Fibroblast of lung (primary cell): ENCODE measurements around the gene APBB3. TPM values are rescaled to one million over a fixed set of nuclear protein-coding genes. Genes with fewer than 3 reads are reported as not detected.

ENCODE experiments used
- DNase-seq, 2 donors: peaks; one replicate each; pipeline versions ENCODE4 v3.0.0 to v3.0.0-alpha.2; 2010; ENCODE audit warnings: low read depth in 2 of 2
- H2AFZ ChIP-seq: 2 replicates; pipeline ENCODE4 v1.5.1; 2012; ENCODE audit warnings: low read length, control low read depth, inconsistent platforms
- H3K27ac ChIP-seq: 2 replicates; pipeline ENCODE4 v1.5.1; 2011; ENCODE audit warnings: low read length, control low read depth; ENCODE audit not compliant: insufficient read depth
- H3K27me3 ChIP-seq: 2 replicates; pipeline ENCODE4 v1.5.1; 2011; ENCODE audit warnings: mild to moderate bottlenecking, low read length; ENCODE audit not compliant: control insufficient read depth, insufficient read depth
- H3K36me3 ChIP-seq: 2 replicates; pipeline ENCODE4 v1.5.1; 2011; ENCODE audit warnings: low read length; ENCODE audit not compliant: control insufficient read depth, insufficient read depth
- H3K4me1 ChIP-seq: 2 replicates; pipeline ENCODE4 v1.5.1; 2011; ENCODE audit warnings: low read length; ENCODE audit not compliant: control insufficient read depth, insufficient read depth; ENCODE audit errors: extremely low read depth
- H3K4me2 ChIP-seq: 2 replicates; pipeline ENCODE4 v1.5.1; 2011; ENCODE audit warnings: low read length, control low read depth; ENCODE audit not compliant: insufficient read depth; ENCODE audit errors: extremely low read depth
- H3K4me3 ChIP-seq, 4 experiments: fragments of 200-600 bp in 1 of 4; sonication (generic) in 1 of 4; replicated peaks in 1 of 4; 2 replicates each; pipeline ENCODE4 v1.5.1; 2011 to 2016; ENCODE audit warnings: low read length in 4 of 4, low read depth in 3 of 4, mild to moderate bottlenecking in 3 of 4, control low read depth in 2 of 4, inconsistent platforms in 1 of 4, mixed read lengths in 1 of 4; ENCODE audit not compliant: insufficient read depth in 1 of 4; ENCODE audit errors: control extremely low read depth in 1 of 4
- H3K79me2 ChIP-seq: 2 replicates; pipeline ENCODE4 v1.5.1; 2012; ENCODE audit warnings: mild to moderate bottlenecking, low read length, inconsistent platforms; ENCODE audit not compliant: control insufficient read depth, insufficient read depth
- H3K9ac ChIP-seq: 2 replicates; pipeline ENCODE4 v1.5.1; 2011; ENCODE audit warnings: mild to moderate bottlenecking, low read length, control low read depth; ENCODE audit not compliant: insufficient read depth
- H3K9me3 ChIP-seq: 2 replicates; pipeline ENCODE4 v1.5.1; 2012; ENCODE audit warnings: low read depth, low read length; ENCODE audit not compliant: control insufficient read depth, insufficient read depth
- H4K20me1 ChIP-seq: 2 replicates; pipeline ENCODE4 v1.5.1; 2011; ENCODE audit warnings: low read length; ENCODE audit not compliant: control insufficient read depth, insufficient read depth; ENCODE audit errors: extremely low read depth
- EZH2 ChIP-seq: IDR thresholded peaks from 2 replicates; pipeline ENCODE4 v1.5.1; 2012; ENCODE audit warnings: low read length, control low read depth, mild to moderate bottlenecking; ENCODE audit errors: missing control alignments
- polyA plus RNA-seq, 2 donors: library from polyadenylated mRNA; depleted of rRNA in 1 of 2; stranded (reverse) in 1 of 2; unstranded in 1 of 2; fragments of >200 nt; gene quantifications; 2 replicates each; pipeline ENCODE4 v1.2.1, GENCODE V29; 2011 to 2012; ENCODE audit warnings: missing spikeins in 1 of 2
- total RNA-seq: library from RNA; depleted of rRNA; stranded (reverse); fragments of >200 nt; gene quantifications from 2 replicates; pipeline ENCODE4 v1.2.1, GENCODE V29; 2014
- TF ChIP-seq, protein P1 (sequence below), 2 donors: IDR thresholded peaks in 1 of 2; conservative IDR thresholded peaks in 1 of 2; 1 replicate in 1 of 2; 2 replicates in 1 of 2; pipeline ENCODE4 v1.5.1; 2011 to 2012; ENCODE audit warnings: low read length in 2 of 2, control low read depth in 1 of 2, inconsistent platforms in 1 of 2, low read depth in 1 of 2, mild to moderate bottlenecking in 1 of 2

APBB3 gene
- total and polyA plus RNA-seq, 2 donors (not counting 1 experiment from before 2014, with no cell fraction given) = 11.7 to 19.8 TPM

DNA sequence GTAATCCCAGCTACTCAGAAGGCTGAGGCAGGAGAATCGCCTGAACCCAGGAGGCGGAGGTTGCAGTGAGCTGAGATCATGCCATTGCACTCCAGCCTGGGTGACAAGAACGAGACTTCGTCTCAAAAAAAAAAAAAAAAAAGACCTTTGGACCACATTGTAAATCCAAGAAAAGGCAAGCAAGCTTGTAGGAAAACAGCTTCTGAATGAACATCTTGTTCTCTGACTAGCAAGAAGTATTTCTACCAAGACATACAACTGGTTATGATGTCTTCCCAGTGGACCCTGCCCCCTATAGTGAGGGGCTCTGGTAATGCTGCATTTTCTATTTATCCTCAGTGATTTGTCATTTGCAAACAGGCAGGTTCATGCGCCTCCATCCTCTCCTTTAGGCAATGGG lies 21.4 kb downstream of the APBB3 start:
- Histone ChIP-seq H3K4me1 (peaks cover 8% of the 10 kb centered on the region), H3K79me2 (no peaks in the 10 kb centered on the region), H3K36me3 (peaks cover 2% of the 10 kb centered on the region), H3K27ac (no peak overlapping the region), H4K20me1 (no peaks in the 10 kb centered on the region), H3K9me3 (no peaks in the 10 kb centered on the region), H3K27me3 (no peaks in the 10 kb centered on the region), H3K4me3 (no peak overlapping the region), H3K9ac (no peak overlapping the region), H2AFZ (no peak overlapping the region), H3K4me2 (no peak overlapping the region)
- DNase-seq = no peak
- TF ChIP-seq, protein P1, sequence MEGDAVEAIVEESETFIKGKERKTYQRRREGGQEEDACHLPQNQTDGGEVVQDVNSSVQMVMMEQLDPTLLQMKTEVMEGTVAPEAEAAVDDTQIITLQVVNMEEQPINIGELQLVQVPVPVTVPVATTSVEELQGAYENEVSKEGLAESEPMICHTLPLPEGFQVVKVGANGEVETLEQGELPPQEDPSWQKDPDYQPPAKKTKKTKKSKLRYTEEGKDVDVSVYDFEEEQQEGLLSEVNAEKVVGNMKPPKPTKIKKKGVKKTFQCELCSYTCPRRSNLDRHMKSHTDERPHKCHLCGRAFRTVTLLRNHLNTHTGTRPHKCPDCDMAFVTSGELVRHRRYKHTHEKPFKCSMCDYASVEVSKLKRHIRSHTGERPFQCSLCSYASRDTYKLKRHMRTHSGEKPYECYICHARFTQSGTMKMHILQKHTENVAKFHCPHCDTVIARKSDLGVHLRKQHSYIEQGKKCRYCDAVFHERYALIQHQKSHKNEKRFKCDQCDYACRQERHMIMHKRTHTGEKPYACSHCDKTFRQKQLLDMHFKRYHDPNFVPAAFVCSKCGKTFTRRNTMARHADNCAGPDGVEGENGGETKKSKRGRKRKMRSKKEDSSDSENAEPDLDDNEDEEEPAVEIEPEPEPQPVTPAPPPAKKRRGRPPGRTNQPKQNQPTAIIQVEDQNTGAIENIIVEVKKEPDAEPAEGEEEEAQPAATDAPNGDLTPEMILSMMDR (conservative IDR thresholded peaks at IDR 0.05 in 1 of 2, IDR thresholded peaks at IDR 0.05 in 1 of 2; ENCODE audit: low read depth in 1 of 2, low read length in 2 of 2) = no peak
- no peak for TF ChIP-seq EZH2

DNA sequence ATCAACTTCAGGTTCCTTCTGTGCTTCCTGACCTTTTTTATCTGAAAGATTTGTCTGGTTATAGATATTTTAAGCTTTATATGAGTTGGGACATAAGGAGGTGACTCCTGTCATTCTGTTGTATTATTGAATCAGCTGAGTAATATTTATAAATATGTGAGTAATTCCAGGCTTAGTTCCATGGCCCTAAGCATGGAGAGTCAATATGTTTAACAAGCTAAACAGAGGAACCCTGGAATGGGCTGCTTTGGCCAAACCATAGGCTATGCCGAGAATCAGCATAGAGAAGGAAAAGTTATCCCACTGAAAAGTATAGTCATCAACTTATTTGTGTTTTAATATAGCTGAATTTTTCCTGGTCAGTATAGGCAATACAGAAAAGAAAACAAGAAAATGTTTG lies 24.2 kb downstream of the APBB3 start:
- no peak overlapping the region for H3K27ac ChIP-seq
- no peaks in the 10 kb centered on the region for H3K4me1 ChIP-seq
- no peak overlapping the region for H3K9ac ChIP-seq
- TF ChIP-seq, protein P1 (conservative IDR thresholded peaks at IDR 0.05 in 1 of 2, IDR thresholded peaks at IDR 0.05 in 1 of 2; ENCODE audit: low read depth in 1 of 2, low read length in 2 of 2) = no peak
- no peak for TF ChIP-seq EZH2
- H2AFZ ChIP-seq = no peak overlapping the region
- H3K9me3 ChIP-seq = no peaks in the 10 kb centered on the region
- no peak overlapping the region for H3K4me2 ChIP-seq
- H3K36me3 ChIP-seq = peaks cover 5% of the 10 kb centered on the region
- H3K79me2 ChIP-seq = no peaks in the 10 kb centered on the region
- no peaks in the 10 kb centered on the region for H3K27me3 ChIP-seq
- H4K20me1 ChIP-seq = no peaks in the 10 kb centered on the region
- no peak for DNase-seq
- H3K4me3 ChIP-seq = no peak overlapping the region

DNA sequence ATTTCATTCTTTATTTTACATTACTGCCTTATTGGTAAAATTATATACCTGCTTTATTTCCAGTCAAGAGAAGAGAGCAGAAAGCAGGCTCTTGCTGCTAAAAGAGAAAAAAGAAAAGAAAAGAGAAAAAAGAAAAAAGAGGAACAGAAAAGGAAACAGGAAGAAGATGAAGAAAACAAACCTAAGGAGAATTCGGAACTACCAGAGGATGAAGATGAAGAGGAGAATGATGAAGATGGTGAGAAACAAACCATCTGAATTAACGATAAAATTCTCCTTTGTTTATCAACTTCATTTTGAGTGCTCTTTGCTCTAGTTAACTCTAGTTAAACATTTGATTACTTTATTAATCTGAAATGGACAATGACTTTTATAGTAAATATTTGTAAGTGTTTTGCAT lies 40.4 kb downstream of the APBB3 start:
- no peak for TF ChIP-seq EZH2
- TF ChIP-seq, protein P1 (conservative IDR thresholded peaks at IDR 0.05 in 1 of 2, IDR thresholded peaks at IDR 0.05 in 1 of 2; ENCODE audit: low read depth in 1 of 2, low read length in 2 of 2) = no peak
- no peak overlapping the region for H2AFZ ChIP-seq

More for the DNA sequence above, 40.4 kb downstream of the APBB3 start:
- Histone ChIP-seq H3K9ac (no peak overlapping the region), H4K20me1 (no peaks in the 10 kb centered on the region), H3K4me1 (no peaks in the 10 kb centered on the region), H3K27ac (no peak overlapping the region), H3K79me2 (no peaks in the 10 kb centered on the region), H3K4me3 (no peak overlapping the region), H3K9me3 (no peaks in the 10 kb centered on the region), H3K36me3 (peaks cover 9% of the 10 kb centered on the region), H3K27me3 (no peaks in the 10 kb centered on the region), H3K4me2 (no peak overlapping the region)
- no peak for DNase-seq
